WTC11 (cell line): ENCODE results near the gene TM2D1.

Source experiments
- ATF2 ChIP-seq: sonication (generic); formaldehyde crosslinking; IDR thresholded peaks from 2 replicates; pipeline ENCODE4 v1.8.1; 2022; ENCODE audit warnings: low read depth, missing genetic modification reagents, borderline replicate concordance
- CBFB ChIP-seq: sonication (generic); formaldehyde crosslinking; IDR thresholded peaks from 2 replicates; pipeline ENCODE4 v1.8.1; 2022; ENCODE audit warnings: mild to moderate bottlenecking, low read depth, missing genetic modification reagents
- IRF1 ChIP-seq: sonication (generic); formaldehyde crosslinking; IDR thresholded peaks from 2 replicates; pipeline ENCODE4 v1.8.0; 2023; ENCODE audit warnings: missing genetic modification reagents
- JUN ChIP-seq: sonication (generic); formaldehyde crosslinking; IDR thresholded peaks from 2 replicates; pipeline ENCODE4 v1.8.0; 2023; ENCODE audit warnings: mild to moderate bottlenecking, missing genetic modification reagents
- KAT7 ChIP-seq: sonication (generic); formaldehyde crosslinking; IDR thresholded peaks from 2 replicates; pipeline ENCODE4 v1.8.1; 2023; ENCODE audit warnings: missing genetic modification reagents, mild to moderate bottlenecking, borderline replicate concordance
- MXD4 ChIP-seq: fragments of 250-450 bp; sonication (Bioruptor Pico); IDR thresholded peaks from 2 replicates; pipeline ENCODE4 v1.8.0; 2021; ENCODE audit warnings: mild to moderate bottlenecking, moderate library complexity, borderline replicate concordance
- NR2C2 ChIP-seq: sonication (generic); formaldehyde crosslinking; IDR thresholded peaks from 2 replicates; pipeline ENCODE4 v1.8.0; 2022; ENCODE audit warnings: mild to moderate bottlenecking, missing genetic modification reagents
- RELA ChIP-seq: sonication (generic); formaldehyde crosslinking; IDR thresholded peaks from 2 replicates; pipeline ENCODE4 v1.8.1; 2022; ENCODE audit warnings: missing genetic modification reagents, mild to moderate bottlenecking, borderline replicate concordance
- SP1 ChIP-seq: sonication (generic); formaldehyde crosslinking; conservative IDR thresholded peaks from 2 replicates; pipeline ENCODE4 v1.8.1; 2022; ENCODE audit warnings: missing genetic modification reagents
- TEAD1 ChIP-seq: sonication (generic); formaldehyde crosslinking; IDR thresholded peaks from 2 replicates; pipeline ENCODE4 v1.8.0; 2022; ENCODE audit warnings: mild to moderate bottlenecking, missing genetic modification reagents
- ZNF416 ChIP-seq: fragments of 250-450 bp; sonication (Bioruptor Pico); IDR thresholded peaks from 2 replicates; pipeline ENCODE4 v1.9.0; 2021; ENCODE audit warnings: mild to moderate bottlenecking, inconsistent platforms
- TF ChIP-seq, protein P1 (sequence below): fragments of 200-600 bp; IDR thresholded peaks from 2 replicates; pipeline ENCODE4 v1.8.0; 2022; ENCODE audit warnings: antibody characterized with exemption
- TF ChIP-seq, protein P2 (sequence below): sonication (generic); formaldehyde crosslinking; IDR thresholded peaks from 2 replicates; pipeline ENCODE4 v1.8.1; 2023; ENCODE audit warnings: mild to moderate bottlenecking, missing genetic modification reagents, moderate library complexity
- TF ChIP-seq, protein P3 (sequence below): sonication (generic); formaldehyde crosslinking; conservative IDR thresholded peaks from 2 replicates; pipeline ENCODE4 v1.8.1; 2022; ENCODE audit warnings: mild to moderate bottlenecking, missing genetic modification reagents

DNA sequence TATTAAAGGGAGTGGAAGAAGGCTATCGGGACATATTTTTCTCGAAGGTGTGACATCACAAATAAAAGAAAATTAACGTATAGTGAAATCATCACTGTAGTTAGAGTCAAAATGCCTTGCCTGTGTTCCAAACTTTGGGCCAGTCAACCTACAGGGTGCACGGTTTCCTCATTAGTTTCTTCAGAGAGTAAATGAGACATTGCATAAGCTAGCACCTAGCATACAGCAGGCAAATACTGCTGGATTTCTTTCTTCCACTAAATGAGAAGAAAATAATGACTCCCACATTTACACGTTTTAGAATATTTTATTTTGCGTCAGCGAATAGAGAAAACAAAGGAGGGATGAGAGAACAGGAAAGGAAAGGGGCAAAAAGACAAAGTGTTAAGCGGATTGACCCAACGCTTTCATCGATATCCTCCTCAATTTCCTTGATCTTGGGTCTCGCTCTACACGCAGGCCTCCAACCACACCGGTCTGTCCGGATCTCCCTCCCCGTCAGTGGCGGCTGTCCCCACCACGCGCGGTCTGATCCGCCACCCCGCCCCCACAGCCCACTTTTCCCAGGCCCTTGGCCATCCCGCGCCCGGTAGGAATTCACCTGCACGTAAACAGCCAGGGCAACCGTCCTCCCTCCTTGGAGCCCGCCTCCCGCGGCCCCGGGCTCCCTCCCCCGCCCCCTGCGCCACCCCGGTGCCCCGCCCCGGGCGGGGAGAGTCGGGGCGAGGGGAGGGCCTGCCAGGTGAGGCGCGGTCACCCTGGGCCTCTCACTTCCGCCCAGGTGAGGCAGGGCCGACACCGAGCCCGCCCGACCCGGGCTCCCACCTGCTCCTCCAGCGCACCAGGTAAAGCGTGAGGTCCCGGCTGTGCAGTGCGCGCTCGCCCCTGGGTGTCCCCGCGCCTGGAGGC, 17.0 kb upstream of the TM2D1 start, which contains the start of gene PATJ:
- TF ChIP-seq, protein P1, sequence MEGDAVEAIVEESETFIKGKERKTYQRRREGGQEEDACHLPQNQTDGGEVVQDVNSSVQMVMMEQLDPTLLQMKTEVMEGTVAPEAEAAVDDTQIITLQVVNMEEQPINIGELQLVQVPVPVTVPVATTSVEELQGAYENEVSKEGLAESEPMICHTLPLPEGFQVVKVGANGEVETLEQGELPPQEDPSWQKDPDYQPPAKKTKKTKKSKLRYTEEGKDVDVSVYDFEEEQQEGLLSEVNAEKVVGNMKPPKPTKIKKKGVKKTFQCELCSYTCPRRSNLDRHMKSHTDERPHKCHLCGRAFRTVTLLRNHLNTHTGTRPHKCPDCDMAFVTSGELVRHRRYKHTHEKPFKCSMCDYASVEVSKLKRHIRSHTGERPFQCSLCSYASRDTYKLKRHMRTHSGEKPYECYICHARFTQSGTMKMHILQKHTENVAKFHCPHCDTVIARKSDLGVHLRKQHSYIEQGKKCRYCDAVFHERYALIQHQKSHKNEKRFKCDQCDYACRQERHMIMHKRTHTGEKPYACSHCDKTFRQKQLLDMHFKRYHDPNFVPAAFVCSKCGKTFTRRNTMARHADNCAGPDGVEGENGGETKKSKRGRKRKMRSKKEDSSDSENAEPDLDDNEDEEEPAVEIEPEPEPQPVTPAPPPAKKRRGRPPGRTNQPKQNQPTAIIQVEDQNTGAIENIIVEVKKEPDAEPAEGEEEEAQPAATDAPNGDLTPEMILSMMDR: no peak
- TF ChIP-seq RELA (CRISPR knock-in tag) (no peak), ZNF416 (CRISPR knock-in tag) (no peak), JUN (CRISPR knock-in tag) (no peak), SP1 (CRISPR knock-in tag) (peak; percentile 50; the same call in 1 of the 2 replicates), NR2C2 (no peak), TEAD1 (CRISPR knock-in tag) (no peak; the same call in 1 of the 2 replicates), IRF1 (CRISPR knock-in tag) (no peak), KAT7 (CRISPR knock-in tag) (no peak), MXD4 (CRISPR knock-in tag) (no peak), CBFB (CRISPR knock-in tag) (no peak), ATF2 (no peak)
- TF ChIP-seq, protein P2, sequence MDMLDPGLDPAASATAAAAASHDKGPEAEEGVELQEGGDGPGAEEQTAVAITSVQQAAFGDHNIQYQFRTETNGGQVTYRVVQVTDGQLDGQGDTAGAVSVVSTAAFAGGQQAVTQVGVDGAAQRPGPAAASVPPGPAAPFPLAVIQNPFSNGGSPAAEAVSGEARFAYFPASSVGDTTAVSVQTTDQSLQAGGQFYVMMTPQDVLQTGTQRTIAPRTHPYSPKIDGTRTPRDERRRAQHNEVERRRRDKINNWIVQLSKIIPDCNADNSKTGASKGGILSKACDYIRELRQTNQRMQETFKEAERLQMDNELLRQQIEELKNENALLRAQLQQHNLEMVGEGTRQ: peak; percentile 31
- TF ChIP-seq, protein P3, sequence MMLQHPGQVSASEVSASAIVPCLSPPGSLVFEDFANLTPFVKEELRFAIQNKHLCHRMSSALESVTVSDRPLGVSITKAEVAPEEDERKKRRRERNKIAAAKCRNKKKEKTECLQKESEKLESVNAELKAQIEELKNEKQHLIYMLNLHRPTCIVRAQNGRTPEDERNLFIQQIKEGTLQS: no peak
